Cardiac muscle cell (in vitro differentiated cells and primary cell): ENCODE results near the gene HIVEP3. TPM values are rescaled to one million over a fixed set of nuclear protein-coding genes. Genes with fewer than 3 reads are reported as not detected.

ENCODE experiments used
- DNase-seq, 2 donors: peaks; one replicate each; pipeline versions ENCODE4 v3.0.0 to v3.0.0-alpha.2; 2010 to 2017; ENCODE audit warnings: low read depth in 1 of 2, low spot score in 1 of 2
- H3K27ac ChIP-seq: fragments of 200-600 bp; sonication (generic); 2 replicates; pipeline ENCODE4 v1.5.1; 2016
- H3K27me3 ChIP-seq: fragments of 200-600 bp; sonication (generic); 2 replicates; pipeline ENCODE4 v1.6.0; 2016; ENCODE audit warnings: control low read depth
- H3K36me3 ChIP-seq: fragments of 200-600 bp; sonication (generic); 2 replicates; pipeline ENCODE4 v1.5.1; 2016; ENCODE audit warnings: control low read depth
- H3K4me1 ChIP-seq: fragments of 200-600 bp; sonication (generic); 2 replicates; pipeline ENCODE4 v1.8.1; 2017; ENCODE audit warnings: low read depth, mild to moderate bottlenecking, mixed run types
- H3K4me3 ChIP-seq: fragments of 200-600 bp; sonication (generic); 2 replicates; pipeline ENCODE4 v1.5.1; 2016; ENCODE audit warnings: mild to moderate bottlenecking
- H3K9me3 ChIP-seq: fragments of 200-600 bp; sonication (generic); 2 replicates; pipeline ENCODE4 v1.5.1; 2017; ENCODE audit warnings: low read depth, mild to moderate bottlenecking, control low read depth
- CTCF ChIP-seq: IDR thresholded peaks from 2 replicates; pipeline ENCODE4 v1.5.1; 2012; ENCODE audit warnings: low read depth, mild to moderate bottlenecking, low read length
- polyA plus RNA-seq: library from polyadenylated mRNA; unstranded; fragments of >200 nt; fragmentation: Nextera tagmentation; extraction: Ambion mirVana; gene quantifications from 2 replicates; pipeline ENCODE4 v1.2.1, GENCODE V29; 2016
- total RNA-seq: library from RNA; depleted of rRNA; stranded (reverse); fragments of >200 nt; gene quantifications from 2 replicates; pipeline ENCODE4 v1.2.3, GENCODE V29; 2016

Gene HIVEP3
- total and polyA plus RNA-seq, 2 experiments from 2014 or later = 0.42 to 0.62 TPM

- no peaks in the 10 kb centered on the region for H3K27me3 ChIP-seq
- no peak overlapping the region for H3K27ac ChIP-seq
- no peak for TF ChIP-seq CTCF
These were observed 203.2 kb downstream of the HIVEP3 start for GRCh38 chr1:41715441-41716095.

GRCh38 chr1:41714638-41715389 lies 203.9 kb downstream of the HIVEP3 start:
- Histone ChIP-seq H3K27ac (no peak overlapping the region), H3K27me3 (no peaks in the 10 kb centered on the region), H3K4me1 (no peaks in the 10 kb centered on the region), H3K4me3 (no peak overlapping the region), H3K9me3 (no peaks in the 10 kb centered on the region), H3K36me3 (no peaks in the 10 kb centered on the region)
- DNase-seq = no peak
- no peak for TF ChIP-seq CTCF

More at GRCh38 chr1:41715441-41716095, 203.2 kb downstream of the HIVEP3 start:
- Histone ChIP-seq H3K4me3 (no peak overlapping the region), H3K9me3 (no peaks in the 10 kb centered on the region), H3K36me3 (no peaks in the 10 kb centered on the region), H3K4me1 (no peaks in the 10 kb centered on the region)
- DNase-seq = no peak

GRCh38 chr1:41713557-41714327 lies 205.0 kb downstream of the HIVEP3 start:
- Histone ChIP-seq H3K4me1 (no peaks in the 10 kb centered on the region), H3K27me3 (no peaks in the 10 kb centered on the region), H3K9me3 (no peaks in the 10 kb centered on the region), H3K4me3 (no peak overlapping the region), H3K36me3 (no peaks in the 10 kb centered on the region), H3K27ac (no peak overlapping the region)
- peak in 1 of 2 donors; percentile 39 for DNase-seq
- no peak for TF ChIP-seq CTCF

- no peaks in the 10 kb centered on the region for H3K4me1 ChIP-seq
- H3K27me3 ChIP-seq = no peaks in the 10 kb centered on the region
- H3K27ac ChIP-seq = no peak overlapping the region
- no peak overlapping the region for H3K4me3 ChIP-seq
- no peak for DNase-seq
- H3K36me3 ChIP-seq = no peaks in the 10 kb centered on the region
- H3K9me3 ChIP-seq = no peaks in the 10 kb centered on the region
- TF ChIP-seq CTCF = no peak
These were observed 205.6 kb downstream of the HIVEP3 start for GRCh38 chr1:41713141-41713540.

- H3K27ac ChIP-seq = no peak overlapping the region
- no peaks in the 10 kb centered on the region for H3K9me3 ChIP-seq
- H3K4me3 ChIP-seq = no peak overlapping the region
- no peaks in the 10 kb centered on the region for H3K36me3 ChIP-seq
- TF ChIP-seq CTCF = no peak
- H3K27me3 ChIP-seq = no peaks in the 10 kb centered on the region
- H3K4me1 ChIP-seq = no peaks in the 10 kb centered on the region
- no peak for DNase-seq
These were observed 206.0 kb downstream of the HIVEP3 start for GRCh38 chr1:41712695-41713094.
